Tibial artery (tissue), 4 donors: ENCODE results near the gene PIK3CD.

Experiments
- DNase-seq, 2 donors: peaks; one replicate each; pipeline ENCODE4 v3.0.0-alpha.2; 2019
- H3K27ac ChIP-seq, 2 donors: fragments of 200-600 bp; sonication (generic) in 1 of 2; 1 replicate in 1 of 2; 2 replicates in 1 of 2; pipeline ENCODE4 v1.5.1; 2018 to 2019; ENCODE audit warnings: mild to moderate bottlenecking in 1 of 2
- H3K27me3 ChIP-seq, 2 donors: fragments of 200-600 bp; sonication (generic) in 1 of 2; one replicate each; pipeline versions ENCODE4 v1.5.1 to v1.6.0; 2016 to 2019
- H3K36me3 ChIP-seq, 3 donors: fragments of 200-600 bp; sonication (generic) in 2 of 3; one replicate each; pipeline ENCODE4 v1.5.1; 2016 to 2019; ENCODE audit warnings: mild to moderate bottlenecking in 2 of 3
- H3K4me1 ChIP-seq, 4 donors: fragments of 200-600 bp; sonication (generic) in 2 of 4; 1 replicate in 3 of 4; 2 replicates in 1 of 4; pipeline ENCODE4 v1.5.1; 2016 to 2019
- H3K4me3 ChIP-seq, 2 donors: fragments of 200-600 bp; sonication (generic) in 1 of 2; 1 replicate in 1 of 2; 2 replicates in 1 of 2; pipeline ENCODE4 v1.5.1; 2018 to 2019; ENCODE audit warnings: mild to moderate bottlenecking in 2 of 2
- H3K9me3 ChIP-seq, 3 donors: fragments of 200-600 bp; sonication (generic) in 1 of 3; one replicate each; pipeline ENCODE4 v1.5.1; 2016 to 2019
- CTCF ChIP-seq, 2 experiments: fragments of 200-600 bp in 1 of 2; fragments of 450-650 bp in 1 of 2; IDR thresholded peaks; one replicate each; pipeline ENCODE4 v1.5.1; 2017 to 2019; ENCODE audit warnings: antibody characterized with exemption in 2 of 2, mild to moderate bottlenecking in 1 of 2, moderate library complexity in 1 of 2
- intact Hi-C: fragments of 100-400 bp; cut with DNase I; formaldehyde crosslinking; loops from one replicate; pipeline ENCODE4 v1.15.0; 2023; ENCODE audit warnings: low total_unique reads

PIK3CD gene

GRCh38 chr1:9654051-9654833 is 2.7 kb downstream of the PIK3CD start:
- DNase-seq = no peak
- peaks cover 0 to 52% of the 10 kb centered on the region in 2 donors for H3K27me3 ChIP-seq
- H3K4me1 ChIP-seq = peaks cover 0 to 19% (median 15%) of the 10 kb centered on the region in 4 donors
- no peak overlapping the region for H3K4me3 ChIP-seq
- no peaks in the 10 kb centered on the region for H3K9me3 ChIP-seq
- TF ChIP-seq CTCF (IDR thresholded peaks at IDR 0.05) = no peak
- no peaks in the 10 kb centered on the region for H3K36me3 ChIP-seq
- no peak overlapping the region for H3K27ac ChIP-seq
- intact Hi-C loops = no loop called here

- Histone ChIP-seq H3K27me3 (peaks cover 0 to 44% of the 10 kb centered on the region in 2 donors), H3K9me3 (no peaks in the 10 kb centered on the region), H3K36me3 (no peaks in the 10 kb centered on the region), H3K4me3 (no peak overlapping the region), H3K27ac (no peak overlapping the region), H3K4me1 (peaks cover 0 to 19% (median 15%) of the 10 kb centered on the region in 4 donors)
- intact Hi-C loops = no loop called here
- no peak for DNase-seq
- TF ChIP-seq CTCF (IDR thresholded peaks at IDR 0.05) = no peak
Observed at GRCh38 chr1:9654834-9655723, 3.5 kb downstream of the PIK3CD start.

GRCh38 chr1:9655836-9656235 is 4.3 kb downstream of the PIK3CD start:
- no peaks in the 10 kb centered on the region for H3K36me3 ChIP-seq
- H3K4me3 ChIP-seq = no peak overlapping the region
- no peaks in the 10 kb centered on the region for H3K9me3 ChIP-seq
- intact Hi-C loops = no loop called here
- H3K27me3 ChIP-seq = peaks cover 0 to 36% of the 10 kb centered on the region in 2 donors
- H3K27ac ChIP-seq = no peak overlapping the region
- H3K4me1 ChIP-seq = peaks cover 0 to 19% (median 15%) of the 10 kb centered on the region in 4 donors
- no peak for DNase-seq
- no peak for TF ChIP-seq CTCF (IDR thresholded peaks at IDR 0.05)

GRCh38 chr1:9657521-9658032 is 6.0 kb downstream of the PIK3CD start:
- no peak overlapping the region for H3K4me3 ChIP-seq
- no peak overlapping the region for H3K27ac ChIP-seq
- TF ChIP-seq CTCF (IDR thresholded peaks at IDR 0.05) = no peak
- no peaks in the 10 kb centered on the region for H3K36me3 ChIP-seq
- intact Hi-C loops = no loop called here
- peaks cover 0 to 22% of the 10 kb centered on the region in 2 donors for H3K27me3 ChIP-seq
- DNase-seq = no peak
- H3K4me1 ChIP-seq = peaks cover 0 to 3% (median 1%) of the 10 kb centered on the region in 4 donors
- no peaks in the 10 kb centered on the region for H3K9me3 ChIP-seq

- H3K4me1 ChIP-seq = no peaks in the 10 kb centered on the region
- DNase-seq = no peak
- intact Hi-C loops = no loop called here
- no peak for TF ChIP-seq CTCF (IDR thresholded peaks at IDR 0.05)
- H3K9me3 ChIP-seq = no peaks in the 10 kb centered on the region
- H3K27me3 ChIP-seq = peaks cover 0 to 18% of the 10 kb centered on the region in 2 donors
- no peak overlapping the region for H3K27ac ChIP-seq
- no peak overlapping the region for H3K4me3 ChIP-seq
- H3K36me3 ChIP-seq = no peaks in the 10 kb centered on the region
Observed at GRCh38 chr1:9658199-9658598, 6.7 kb downstream of the PIK3CD start.
